Activated CD4-positive, CD25-positive, alpha-beta regulatory T cell (primary cell): ENCODE results near the gene PEAK3.
A peak's percentile ranks its signal among the peaks of the same experiment; 100 is the strongest.

Experiments used
- DNase-seq, 4 experiments: peaks; one replicate each; lab custom pipeline; 2025; lab: John Stamatoyannopoulos, UW

PEAK3 gene

GRCh38 chr19:2270423-2271233 lies 11.3 kb downstream of the PEAK3 start:
- DNase-seq: peak; percentile 45 to 58 (median 52)

GRCh38 chr19:2270157-2270422 lies 11.9 kb downstream of the PEAK3 start:
- DNase-seq: no peak

- peak; percentile 98 to 99 (median 98) for DNase-seq
Measured at GRCh38 chr19:2269244-2270156, 12.5 kb downstream of the PEAK3 start.

GRCh38 chr19:2268861-2269243 lies 13.1 kb downstream of the PEAK3 start:
- no peak for DNase-seq

GRCh38 chr19:2268480-2268830 lies 13.5 kb downstream of the PEAK3 start:
- DNase-seq: no peak

GRCh38 chr19:2266183-2266993 lies 15.6 kb downstream of the PEAK3 start:
- DNase-seq: no peak

GRCh38 chr19:2261438-2262172 lies 20.4 kb downstream of the PEAK3 start:
- DNase-seq: peak in 1 of 4 experiments; percentile 21

GRCh38 chr19:2260341-2260805 lies 21.6 kb downstream of the PEAK3 start:
- no peak for DNase-seq

GRCh38 chr19:2259336-2259735 lies 22.6 kb downstream of the PEAK3 start:
- no peak for DNase-seq

- no peak for DNase-seq
Measured at GRCh38 chr19:2255982-2256685, 25.8 kb downstream of the PEAK3 start, which contains the start of gene JSRP1. Gene JSRP1 (minus strand): TSS chr19:2256417. CDS start chr19:2255314, 1,103 bp downstream.

- no peak for DNase-seq
Measured at GRCh38 chr19:2255112-2255845, 26.7 kb downstream of the PEAK3 start.

GRCh38 chr19:2254064-2254872 lies 27.7 kb downstream of the PEAK3 start:
- no peak for DNase-seq

GRCh38 chr19:2253106-2254063 lies 28.6 kb downstream of the PEAK3 start:
- peak in 2 of 4 experiments; percentile 43 to 47 for DNase-seq

- DNase-seq: no peak
Measured at GRCh38 chr19:2252797-2253105, 29.2 kb downstream of the PEAK3 start.

- no peak for DNase-seq
Measured at GRCh38 chr19:2252055-2252796, 29.7 kb downstream of the PEAK3 start.

GRCh38 chr19:2251106-2252054 lies 30.6 kb downstream of the PEAK3 start:
- DNase-seq: no peak

- no peak for DNase-seq
Measured at GRCh38 chr19:2250766-2251105, 31.2 kb downstream of the PEAK3 start.
